ENCODE results near the gene ARSG.
"Not testable (repeated sequence)": the region's sequence is repeated elsewhere in the genome, so short reads cannot be mapped to it uniquely, and the experiment has no call there.

Gene ARSG

GRCh38 chr17:68368387-68368786, 77.1 kb downstream of the ARSG start:
- no peak for DNase-seq (ENCODE audit: low read depth in 2 of 3, low spot score in 1 of 3)

- no peak for DNase-seq (ENCODE audit: low read depth in 2 of 3, low spot score in 1 of 3)
Observed at GRCh38 chr17:68375566-68375965, 84.3 kb downstream of the ARSG start.

GRCh38 chr17:68376178-68376577, 84.9 kb downstream of the ARSG start:
- not testable (repeated sequence) for DNase-seq (ENCODE audit: low read depth in 2 of 3, low spot score in 1 of 3)

GRCh38 chr17:68377771-68378267, 86.5 kb downstream of the ARSG start:
- DNase-seq (ENCODE audit: low read depth in 2 of 3, low spot score in 1 of 3): no peak

GRCh38 chr17:68378268-68379176, 87.2 kb downstream of the ARSG start:
- DNase-seq (ENCODE audit: low read depth in 2 of 3, low spot score in 1 of 3): no peak

- no peak for DNase-seq (ENCODE audit: low read depth in 2 of 3, low spot score in 1 of 3)
Observed at GRCh38 chr17:68379177-68379510, 87.8 kb downstream of the ARSG start.

GRCh38 chr17:68379692-68380677, 88.7 kb downstream of the ARSG start:
- no peak for DNase-seq (ENCODE audit: low read depth in 2 of 3, low spot score in 1 of 3)

- no peak for DNase-seq (ENCODE audit: low read depth in 2 of 3, low spot score in 1 of 3)
Observed at GRCh38 chr17:68381076-68381900, 90.0 kb downstream of the ARSG start.

- DNase-seq (ENCODE audit: low read depth in 2 of 3, low spot score in 1 of 3): no peak
Observed at GRCh38 chr17:68382582-68383085, 91.3 kb downstream of the ARSG start.

- no peak for DNase-seq (ENCODE audit: low read depth in 2 of 3, low spot score in 1 of 3)
Observed at GRCh38 chr17:68383120-68383442, 91.8 kb downstream of the ARSG start.

GRCh38 chr17:68383443-68384321, 92.4 kb downstream of the ARSG start:
- no peak for DNase-seq (ENCODE audit: low read depth in 2 of 3, low spot score in 1 of 3)

- DNase-seq (ENCODE audit: low read depth in 2 of 3, low spot score in 1 of 3): no peak
Observed at GRCh38 chr17:68384471-68384870, 93.2 kb downstream of the ARSG start.

GRCh38 chr17:68384941-68385340, 93.6 kb downstream of the ARSG start:
- no peak for DNase-seq (ENCODE audit: low read depth in 2 of 3, low spot score in 1 of 3)

GRCh38 chr17:68385490-68386215, 94.4 kb downstream of the ARSG start:
- no peak for DNase-seq (ENCODE audit: low read depth in 2 of 3, low spot score in 1 of 3)

GRCh38 chr17:68387435-68388218, 96.3 kb downstream of the ARSG start:
- no peak for DNase-seq (ENCODE audit: low read depth in 2 of 3, low spot score in 1 of 3)

GRCh38 chr17:68389041-68389440, 97.7 kb downstream of the ARSG start:
- no peak for DNase-seq (ENCODE audit: low read depth in 2 of 3, low spot score in 1 of 3)

GRCh38 chr17:68390888-68391545, 99.7 kb downstream of the ARSG start:
- DNase-seq (ENCODE audit: low read depth in 2 of 3, low spot score in 1 of 3): no peak
